NB4 (cell line): ENCODE data around the gene GLIPR1L1.
A peak's percentile ranks its signal among the peaks of the same experiment; 100 is the strongest.
"Not testable (repeated sequence)": the region's sequence is repeated elsewhere in the genome, so short reads cannot be mapped to it uniquely, and the experiment has no call there.

Experiments used
- DNase-seq: peaks from one replicate; pipeline ENCODE4 v3.0.0; 2010; ENCODE audit warnings: low read depth
- H3K4me3 ChIP-seq: one replicate; pipeline ENCODE4 v1.5.1; 2011; ENCODE audit warnings: mild to moderate bottlenecking, low read depth, low read length, moderate library complexity
- MAX ChIP-seq: IDR thresholded peaks from 2 replicates; pipeline ENCODE4 v1.6.1; 2011; ENCODE audit warnings: low read depth, low read length
- MYC ChIP-seq: IDR thresholded peaks from 2 replicates; pipeline ENCODE4 v1.6.1; 2011; ENCODE audit warnings: low read depth, low read length
- POLR2A ChIP-seq: IDR thresholded peaks from 2 replicates; pipeline ENCODE4 v1.6.1; 2011; ENCODE audit warnings: mild to moderate bottlenecking; ENCODE audit not compliant: insufficient read length; ENCODE audit errors: extremely low read depth
- TF ChIP-seq, protein P1 (sequence below): IDR thresholded peaks from one replicate; pipeline ENCODE4 v1.5.1; 2012; ENCODE audit warnings: low read depth, low read length

Gene GLIPR1L1

DNA sequence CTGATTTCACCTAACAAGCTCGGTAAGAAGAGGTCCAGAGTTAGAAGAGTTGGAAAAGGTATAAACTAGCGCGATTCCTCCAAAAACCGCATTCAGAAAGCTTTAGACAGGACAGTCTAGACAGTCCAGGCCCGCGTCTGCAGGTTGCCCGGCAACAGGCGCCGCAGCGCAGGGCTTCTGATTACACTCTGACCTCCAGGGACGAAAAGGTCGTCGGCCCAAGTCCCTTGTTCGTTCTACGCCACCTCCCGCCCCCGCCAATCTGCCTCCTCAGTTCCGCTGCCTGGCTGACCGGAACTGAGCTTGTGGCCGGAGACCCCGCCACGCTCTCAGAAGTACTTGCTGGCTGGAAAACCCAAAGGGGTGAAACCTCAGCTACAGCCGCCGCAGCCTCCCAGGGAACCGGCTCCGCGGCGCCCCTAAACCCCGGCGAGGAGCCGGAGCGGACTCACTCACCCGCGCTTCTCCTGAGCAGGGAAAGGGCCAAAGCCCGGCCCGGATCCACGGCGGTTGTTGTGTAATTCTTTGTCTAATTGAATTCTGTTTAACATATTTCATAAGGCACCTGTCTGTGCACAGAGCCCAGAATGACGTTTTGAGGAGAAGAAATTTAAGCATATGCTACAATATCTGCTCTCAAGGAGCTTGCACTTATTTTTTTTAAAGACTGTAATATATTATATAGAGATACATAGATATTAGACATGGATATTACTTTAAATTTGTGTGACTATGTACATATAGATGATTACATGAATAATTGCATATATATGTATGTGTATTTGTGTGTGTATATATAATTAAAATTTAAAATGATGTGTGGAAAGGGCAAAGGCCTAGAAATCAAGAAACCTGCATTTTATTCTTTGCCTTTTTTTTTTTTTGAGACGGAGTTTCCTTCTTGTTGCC, 4.3 kb upstream of the GLIPR1L1 start, which contains the start of gene CAPS2:
TSS of gene CAPS2 (minus strand) at position 407 of the 909 bp plus-strand sequence. CDS start 3,826 bp downstream, outside the sequence.
- TF ChIP-seq POLR2A (no peak), MAX (peak; percentile 48; the same call in 1 of the 2 replicates), MYC (peak; percentile 58; the same call in 1 of the 2 replicates)
- TF ChIP-seq, protein P1, sequence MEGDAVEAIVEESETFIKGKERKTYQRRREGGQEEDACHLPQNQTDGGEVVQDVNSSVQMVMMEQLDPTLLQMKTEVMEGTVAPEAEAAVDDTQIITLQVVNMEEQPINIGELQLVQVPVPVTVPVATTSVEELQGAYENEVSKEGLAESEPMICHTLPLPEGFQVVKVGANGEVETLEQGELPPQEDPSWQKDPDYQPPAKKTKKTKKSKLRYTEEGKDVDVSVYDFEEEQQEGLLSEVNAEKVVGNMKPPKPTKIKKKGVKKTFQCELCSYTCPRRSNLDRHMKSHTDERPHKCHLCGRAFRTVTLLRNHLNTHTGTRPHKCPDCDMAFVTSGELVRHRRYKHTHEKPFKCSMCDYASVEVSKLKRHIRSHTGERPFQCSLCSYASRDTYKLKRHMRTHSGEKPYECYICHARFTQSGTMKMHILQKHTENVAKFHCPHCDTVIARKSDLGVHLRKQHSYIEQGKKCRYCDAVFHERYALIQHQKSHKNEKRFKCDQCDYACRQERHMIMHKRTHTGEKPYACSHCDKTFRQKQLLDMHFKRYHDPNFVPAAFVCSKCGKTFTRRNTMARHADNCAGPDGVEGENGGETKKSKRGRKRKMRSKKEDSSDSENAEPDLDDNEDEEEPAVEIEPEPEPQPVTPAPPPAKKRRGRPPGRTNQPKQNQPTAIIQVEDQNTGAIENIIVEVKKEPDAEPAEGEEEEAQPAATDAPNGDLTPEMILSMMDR = no peak
- DNase-seq = peak; percentile 92
- peak within 1 kb of the TSS; percentile 60 for H3K4me3 ChIP-seq

- DNase-seq = no peak
- H3K4me3 ChIP-seq = no peak overlapping the region
- TF ChIP-seq POLR2A = no peak
- TF ChIP-seq, protein P1 = no peak
- no peak for TF ChIP-seq MYC
- TF ChIP-seq MAX = no peak
These were observed 3.4 kb downstream of the GLIPR1L1 start for GRCh38 chr12:75337905-75338304.

DNA sequence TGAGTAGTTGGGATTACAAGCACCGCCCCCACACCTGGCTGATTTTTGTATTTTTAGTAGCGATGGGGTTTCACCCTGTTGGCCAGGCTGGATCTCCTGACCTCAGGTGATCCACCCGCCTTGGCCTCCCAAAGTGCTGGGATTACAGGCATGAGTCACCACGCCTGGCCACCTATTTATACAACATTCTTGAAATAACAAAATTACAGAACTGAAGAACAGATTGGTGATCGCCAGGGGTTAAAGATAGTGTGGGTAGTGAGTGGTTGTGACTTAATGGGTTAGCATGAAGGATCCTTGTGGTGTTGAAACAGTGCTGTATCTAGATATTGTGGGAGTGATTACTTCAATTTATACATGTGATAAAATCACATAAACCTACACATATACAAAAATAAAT, 7.4 kb downstream of the GLIPR1L1 start:
- TF ChIP-seq, protein P1 = no peak
- TF ChIP-seq MAX = no peak
- TF ChIP-seq MYC = no peak
- no peak for TF ChIP-seq POLR2A
- DNase-seq = no peak
- no peak overlapping the region for H3K4me3 ChIP-seq

GRCh38 chr12:75345531-75345930, 11.1 kb downstream of the GLIPR1L1 start:
- DNase-seq = no peak
- no peak overlapping the region for H3K4me3 ChIP-seq
- TF ChIP-seq, protein P1 = no peak
- no peak for TF ChIP-seq MYC
- TF ChIP-seq MAX = no peak
- no peak for TF ChIP-seq POLR2A

DNA sequence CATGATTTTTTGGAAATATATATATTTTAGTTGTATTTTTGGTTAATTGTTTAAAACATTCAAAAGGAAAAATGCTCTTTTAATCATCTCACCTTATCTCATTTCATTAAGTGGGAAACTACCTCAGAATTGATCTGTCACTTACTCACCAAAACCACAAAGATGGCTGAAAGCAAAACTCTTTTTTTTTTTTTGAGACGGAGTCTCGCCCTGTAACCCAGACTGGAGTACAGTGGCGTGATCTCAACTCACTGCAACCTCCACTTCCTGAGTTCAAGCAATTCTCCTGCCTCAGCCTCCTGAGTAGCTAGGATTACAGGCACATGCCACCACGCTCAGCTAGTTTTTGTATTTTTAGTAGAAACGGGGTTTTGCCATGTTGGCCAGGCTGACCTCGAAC, 11.7 kb downstream of the GLIPR1L1 start:
- DNase-seq, H3K4me3 ChIP-seq: not testable (repeated sequence)

DNA sequence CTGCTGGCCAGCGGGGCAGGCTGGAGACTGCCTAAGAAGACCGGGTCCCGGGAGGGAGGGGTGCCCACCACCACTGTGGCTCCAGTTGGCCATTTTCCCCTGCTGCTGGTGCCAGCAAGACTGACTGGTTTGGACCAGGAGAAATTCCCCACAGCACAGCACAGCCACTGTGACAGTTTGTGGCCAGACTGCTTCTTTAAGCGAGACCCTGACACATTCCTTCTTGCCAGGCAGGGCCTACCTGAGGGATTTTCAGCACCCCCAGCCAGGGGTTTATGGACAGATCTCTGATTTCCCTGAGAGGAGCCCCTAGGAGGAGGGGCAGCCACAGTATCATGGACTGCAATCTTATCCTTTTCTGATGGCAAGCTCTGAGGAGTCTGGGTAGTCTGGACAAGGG, 15.5 kb downstream of the GLIPR1L1 start:
- no peak for DNase-seq

More for the DNA sequence above, 15.5 kb downstream of the GLIPR1L1 start:
- H3K4me3 ChIP-seq = no peak overlapping the region
- TF ChIP-seq, protein P1 = no peak
- no peak for TF ChIP-seq POLR2A
- no peak for TF ChIP-seq MAX
- no peak for TF ChIP-seq MYC
